Neural progenitor cell (in vitro differentiated cells): Measurements from ENCODE around the gene CDC42BPG. TPM values are rescaled to one million over a fixed set of nuclear protein-coding genes. Genes with fewer than 3 reads are reported as not detected.

Experiments
- DNase-seq: peaks from one replicate; pipeline ENCODE4 v3.0.0-alpha.2; 2016; ENCODE audit warnings: low spot score
- H2AFZ ChIP-seq: fragments of 200-600 bp; sonication (generic); replicated peaks from 2 replicates; pipeline ENCODE4 v1.6.1; 2016; ENCODE audit warnings: antibody characterized with exemption
- H3F3A ChIP-seq: fragments of 200-600 bp; sonication (generic); 2 replicates; pipeline ENCODE4 v1.6.1; 2016; ENCODE audit warnings: antibody characterized with exemption, low read depth
- H3K27ac ChIP-seq: fragments of 200-600 bp; sonication (generic); 2 replicates; pipeline ENCODE4 v1.5.1; 2016; ENCODE audit warnings: mild to moderate bottlenecking
- H3K27me3 ChIP-seq: fragments of 200-600 bp; sonication (generic); 2 replicates; pipeline ENCODE4 v1.6.1; 2016; ENCODE audit warnings: mild to moderate bottlenecking, moderate library complexity
- H3K36me3 ChIP-seq: fragments of 200-600 bp; sonication (generic); 2 replicates; pipeline ENCODE4 v1.5.1; 2016
- H3K4me1 ChIP-seq: fragments of 200-600 bp; sonication (generic); 2 replicates; pipeline ENCODE4 v1.6.1; 2016; ENCODE audit warnings: mixed run types
- H3K4me2 ChIP-seq: fragments of 200-600 bp; sonication (generic); 2 replicates; pipeline ENCODE4 v1.6.1; 2016
- H3K4me3 ChIP-seq: fragments of 200-600 bp; sonication (generic); 2 replicates; pipeline ENCODE4 v1.5.1; 2016
- H3K79me2 ChIP-seq: fragments of 200-600 bp; sonication (generic); 2 replicates; pipeline ENCODE4 v1.6.1; 2016; ENCODE audit warnings: low read depth
- H3K9ac ChIP-seq: fragments of 200-600 bp; sonication (generic); 2 replicates; pipeline ENCODE4 v1.6.1; 2016
- H3K9me3 ChIP-seq: fragments of 200-600 bp; sonication (generic); 2 replicates; pipeline ENCODE4 v1.5.1; 2016; ENCODE audit warnings: low read depth
- H4K20me1 ChIP-seq: fragments of 200-600 bp; sonication (generic); 2 replicates; pipeline ENCODE4 v1.6.1; 2016; ENCODE audit warnings: low read depth
- H3K27ac Mint-ChIP-seq: 3 replicates; pipeline ENCODE4 v1.8.0; 2021; ENCODE audit warnings: mixed read lengths
- H3K27me3 Mint-ChIP-seq: 2 replicates; pipeline ENCODE4 v1.8.0; 2022; ENCODE audit warnings: low read depth, mild to moderate bottlenecking, inconsistent platforms, moderate library complexity, mixed read lengths; ENCODE audit not compliant: insufficient read depth
- H3K36me3 Mint-ChIP-seq: 3 replicates; pipeline ENCODE4 v1.8.0; 2021; ENCODE audit warnings: mixed read lengths
- H3K4me1 Mint-ChIP-seq: 3 replicates; pipeline ENCODE4 v1.8.0; 2021; ENCODE audit warnings: mixed read lengths
- H3K4me3 Mint-ChIP-seq: 3 replicates; pipeline ENCODE4 v1.8.0; 2021; ENCODE audit warnings: mild to moderate bottlenecking, moderate library complexity, mixed read lengths
- H3K9me3 Mint-ChIP-seq: 3 replicates; pipeline ENCODE4 v1.8.0; 2020; ENCODE audit warnings: mixed read lengths
- EZH2 ChIP-seq: fragments of 200-600 bp; sonication (generic); IDR thresholded peaks from 2 replicates; pipeline ENCODE4 v1.6.1; 2017; ENCODE audit warnings: antibody characterized with exemption, mild to moderate bottlenecking, moderate library complexity
- EZH2phosphoT487 ChIP-seq: fragments of 200-600 bp; sonication (generic); IDR thresholded peaks from 2 replicates; pipeline ENCODE4 v1.6.1; 2017; ENCODE audit warnings: antibody characterized with exemption
- total RNA-seq: library from RNA; depleted of rRNA; stranded (reverse); fragments of >200 nt; gene quantifications from 2 replicates; pipeline ENCODE4 v1.2.3, GENCODE V29; 2015; ENCODE audit warnings: low replicate concordance
- TF ChIP-seq, protein P1 (sequence below): fragments of 200-600 bp; sonication (generic); IDR thresholded peaks from 2 replicates; pipeline ENCODE4 v1.5.1; 2017; ENCODE audit warnings: antibody characterized with exemption, mild to moderate bottlenecking

CDC42BPG gene
- total RNA-seq, 1 donor from 2014 or later: 0.62 TPM

DNA sequence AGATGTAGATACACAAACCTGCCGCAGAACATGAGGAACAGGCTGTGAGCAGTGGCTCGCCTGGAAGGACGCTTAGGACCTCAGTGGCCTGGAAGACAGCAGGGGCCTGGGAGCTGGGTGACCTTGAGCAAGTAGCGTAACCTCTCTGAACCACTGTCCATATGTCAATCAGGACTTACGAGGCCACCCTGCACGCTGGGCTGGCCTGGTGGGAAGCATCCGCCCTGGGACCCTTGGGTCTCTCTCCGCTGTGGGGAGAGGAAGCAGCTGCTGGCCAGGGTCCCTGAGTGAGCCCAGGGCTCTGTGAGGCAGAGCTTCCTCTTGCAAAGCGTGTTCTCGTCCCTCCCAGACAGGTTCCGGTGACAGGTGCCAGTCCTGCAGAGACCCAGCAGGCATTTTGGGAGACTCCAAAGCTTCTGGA is 48.0 kb upstream of the CDC42BPG start:
- no peak overlapping the region for H3K4me2 ChIP-seq
- H3K27ac Mint-ChIP-seq: peak overlapping the region; percentile 77
- H3K27ac ChIP-seq: no peak overlapping the region
- H3K4me3 Mint-ChIP-seq: peak overlapping the region; percentile 14
- peaks cover 12% of the 10 kb centered on the region for H3K4me1 ChIP-seq
- H3K4me3 ChIP-seq: no peak overlapping the region
- H3K27me3 ChIP-seq: no peaks in the 10 kb centered on the region
- no peaks in the 10 kb centered on the region for H3K36me3 ChIP-seq
- no peak overlapping the region for H3K9ac ChIP-seq
- no peak for TF ChIP-seq EZH2phosphoT487
- TF ChIP-seq, protein P1, sequence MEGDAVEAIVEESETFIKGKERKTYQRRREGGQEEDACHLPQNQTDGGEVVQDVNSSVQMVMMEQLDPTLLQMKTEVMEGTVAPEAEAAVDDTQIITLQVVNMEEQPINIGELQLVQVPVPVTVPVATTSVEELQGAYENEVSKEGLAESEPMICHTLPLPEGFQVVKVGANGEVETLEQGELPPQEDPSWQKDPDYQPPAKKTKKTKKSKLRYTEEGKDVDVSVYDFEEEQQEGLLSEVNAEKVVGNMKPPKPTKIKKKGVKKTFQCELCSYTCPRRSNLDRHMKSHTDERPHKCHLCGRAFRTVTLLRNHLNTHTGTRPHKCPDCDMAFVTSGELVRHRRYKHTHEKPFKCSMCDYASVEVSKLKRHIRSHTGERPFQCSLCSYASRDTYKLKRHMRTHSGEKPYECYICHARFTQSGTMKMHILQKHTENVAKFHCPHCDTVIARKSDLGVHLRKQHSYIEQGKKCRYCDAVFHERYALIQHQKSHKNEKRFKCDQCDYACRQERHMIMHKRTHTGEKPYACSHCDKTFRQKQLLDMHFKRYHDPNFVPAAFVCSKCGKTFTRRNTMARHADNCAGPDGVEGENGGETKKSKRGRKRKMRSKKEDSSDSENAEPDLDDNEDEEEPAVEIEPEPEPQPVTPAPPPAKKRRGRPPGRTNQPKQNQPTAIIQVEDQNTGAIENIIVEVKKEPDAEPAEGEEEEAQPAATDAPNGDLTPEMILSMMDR: no peak
- TF ChIP-seq EZH2: no peak
- no peaks in the 10 kb centered on the region for H3K9me3 ChIP-seq
- no peaks in the 10 kb centered on the region for H3K36me3 Mint-ChIP-seq
- H3K27me3 Mint-ChIP-seq: peaks cover 5% of the 10 kb centered on the region
- no peaks in the 10 kb centered on the region for H3K9me3 Mint-ChIP-seq
- H3K4me1 Mint-ChIP-seq: peaks cover 10% of the 10 kb centered on the region
- H2AFZ ChIP-seq: no peak overlapping the region
- peaks cover under 1% of the 10 kb centered on the region for H3F3A ChIP-seq
- DNase-seq: no peak
- H3K79me2 ChIP-seq: no peaks in the 10 kb centered on the region
- peaks cover 5% of the 10 kb centered on the region for H4K20me1 ChIP-seq

DNA sequence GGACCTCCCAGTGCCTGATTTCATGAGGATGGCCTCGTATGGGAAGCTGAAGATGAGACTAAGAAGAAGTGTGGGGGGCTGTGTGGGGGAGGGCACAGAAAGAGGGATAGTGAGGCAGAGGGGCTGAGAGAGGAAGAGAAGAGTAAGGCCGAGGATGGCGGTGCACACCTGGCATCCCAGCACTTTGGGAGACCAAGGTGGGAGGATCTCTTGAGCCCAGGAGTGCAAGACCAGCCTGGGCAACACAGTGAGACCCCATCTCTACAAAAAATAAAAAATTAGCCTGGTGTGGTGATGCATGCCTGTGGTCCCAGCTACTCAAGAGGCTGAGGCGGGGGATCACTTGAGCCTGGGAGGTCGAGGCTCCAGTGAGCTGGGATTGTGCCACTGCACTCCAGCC is 47.4 kb upstream of the CDC42BPG start:
- peaks cover 5% of the 10 kb centered on the region for H4K20me1 ChIP-seq
- Mint-ChIP-seq H3K36me3 (no peaks in the 10 kb centered on the region), H3K27me3 (peaks cover 5% of the 10 kb centered on the region), H3K4me1 (peaks cover 12% of the 10 kb centered on the region), H3K27ac (peak overlapping the region; percentile 77), H3K9me3 (no peaks in the 10 kb centered on the region), H3K4me3 (peak overlapping the region; percentile 14)
- peaks cover 12% of the 10 kb centered on the region for H3K4me1 ChIP-seq
- no peak overlapping the region for H3K4me3 ChIP-seq
- H3K4me2 ChIP-seq: no peak overlapping the region
- peaks cover 3% of the 10 kb centered on the region for H3F3A ChIP-seq
- no peak for DNase-seq
- H3K9me3 ChIP-seq: no peaks in the 10 kb centered on the region
- no peaks in the 10 kb centered on the region for H3K27me3 ChIP-seq
- no peak overlapping the region for H2AFZ ChIP-seq
- no peaks in the 10 kb centered on the region for H3K36me3 ChIP-seq
- H3K27ac ChIP-seq: no peak overlapping the region
- H3K9ac ChIP-seq: no peak overlapping the region
- H3K79me2 ChIP-seq: no peaks in the 10 kb centered on the region
- TF ChIP-seq EZH2 (no peak), EZH2phosphoT487 (no peak)
- TF ChIP-seq, protein P1: no peak

DNA sequence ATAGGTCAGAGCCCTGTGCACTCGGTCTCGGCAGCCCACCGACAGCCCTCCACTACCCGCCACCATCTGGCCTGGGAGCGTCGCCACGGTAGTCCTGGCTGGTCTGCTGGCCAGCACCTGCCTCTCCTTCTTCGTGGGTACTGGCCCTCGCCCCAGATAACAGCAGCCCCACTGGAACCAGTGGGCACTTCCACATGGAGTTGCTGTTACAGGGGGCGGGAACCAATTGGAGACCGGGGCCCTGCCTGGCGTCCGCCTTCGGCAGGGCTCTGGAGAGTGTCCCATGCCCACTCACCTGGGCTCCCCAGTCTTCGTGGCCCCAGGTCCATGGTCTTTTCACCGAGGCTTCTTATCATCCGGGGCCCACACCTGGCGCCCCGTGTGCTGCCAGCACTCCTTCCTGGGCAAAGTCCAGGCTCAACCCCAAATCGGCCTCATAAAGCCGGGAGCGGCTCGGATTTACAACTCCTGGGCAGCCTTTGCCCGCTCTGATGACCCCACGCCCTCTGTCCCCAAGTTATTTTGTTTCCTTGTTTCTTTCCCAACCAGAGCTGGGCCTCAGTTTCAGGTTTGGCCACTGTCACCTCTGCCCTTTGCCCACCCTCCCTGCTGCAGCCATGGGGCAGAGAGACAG is 46.9 kb upstream of the CDC42BPG start:
- peaks cover 5% of the 10 kb centered on the region for H4K20me1 ChIP-seq
- no peaks in the 10 kb centered on the region for H3K79me2 ChIP-seq
- no peaks in the 10 kb centered on the region for H3K9me3 ChIP-seq
- Mint-ChIP-seq H3K36me3 (no peaks in the 10 kb centered on the region), H3K4me1 (peaks cover 12% of the 10 kb centered on the region), H3K4me3 (no peak overlapping the region), H3K9me3 (no peaks in the 10 kb centered on the region), H3K27me3 (peaks cover 5% of the 10 kb centered on the region), H3K27ac (no peak overlapping the region)
- DNase-seq: no peak
- no peak overlapping the region for H2AFZ ChIP-seq
- H3K27ac ChIP-seq: no peak overlapping the region
- no peak overlapping the region for H3K4me2 ChIP-seq
- peaks cover 3% of the 10 kb centered on the region for H3F3A ChIP-seq
- H3K27me3 ChIP-seq: no peaks in the 10 kb centered on the region
- H3K36me3 ChIP-seq: no peaks in the 10 kb centered on the region
- TF ChIP-seq, protein P1: no peak
- no peak for TF ChIP-seq EZH2phosphoT487
- TF ChIP-seq EZH2: no peak
- H3K9ac ChIP-seq: no peak overlapping the region
- H3K4me3 ChIP-seq: no peak overlapping the region
- H3K4me1 ChIP-seq: peaks cover 12% of the 10 kb centered on the region
